NCI-H146 treated with DMSO at 0.1 percent for 48 hours (cell line): ENCODE results near the gene IRAK4.
"Not testable (repeated sequence)": the region's sequence is repeated elsewhere in the genome, so short reads cannot be mapped to it uniquely, and the experiment has no call there.

ENCODE experiments used
- DNase-seq: peaks from one replicate; lab custom pipeline; 2025; ENCODE audit not compliant: unreplicated experiment; lab: John Stamatoyannopoulos, UW

Gene IRAK4

DNA sequence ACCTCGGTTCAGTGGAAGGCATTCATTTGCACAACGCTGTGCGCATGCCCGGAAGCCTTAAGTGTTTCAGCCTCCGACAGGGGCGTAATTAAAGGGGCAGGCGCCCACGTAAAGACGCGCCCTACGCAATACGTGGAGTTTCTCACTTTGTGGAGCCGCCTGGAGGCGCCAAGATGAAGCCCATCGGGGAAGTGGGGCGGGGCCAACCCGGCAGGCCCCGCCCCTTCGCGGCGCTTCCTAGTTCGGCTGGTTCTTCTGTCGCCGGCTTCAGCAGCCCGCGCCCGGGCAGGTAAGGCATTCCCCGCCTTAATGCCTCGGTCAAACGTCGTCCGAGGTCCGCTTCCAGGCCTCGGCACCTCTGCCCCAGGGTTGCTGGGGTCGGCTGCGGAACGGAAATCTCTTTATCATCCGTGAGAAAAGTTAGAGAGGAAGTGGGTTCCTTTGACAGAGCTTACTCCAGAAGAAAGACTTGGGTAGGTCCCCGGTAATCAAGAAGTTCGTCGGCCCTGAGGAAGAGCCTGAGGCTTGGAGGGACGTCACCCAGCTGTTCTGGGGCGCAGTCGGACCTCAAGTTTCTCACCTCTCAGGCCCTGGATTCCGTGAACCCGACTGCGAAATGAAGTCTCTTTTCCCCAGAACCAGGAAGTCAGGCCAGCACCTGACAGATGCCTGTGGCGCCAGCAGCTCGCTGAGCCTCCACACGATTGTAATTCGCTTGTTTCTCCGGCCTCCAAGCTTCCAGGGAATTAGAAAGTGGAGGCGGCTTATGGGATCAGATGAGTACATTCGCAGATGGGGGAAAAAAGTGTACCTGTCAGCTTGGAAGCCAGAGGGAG is at the start of gene IRAK4, which contains the start of gene PUS7L:
Gene IRAK4 (plus strand): TSS at position 224 of the 836 bp plus-strand sequence. CDS start 9,161 bp downstream, outside the sequence.
Gene PUS7L (minus strand): TSS at position 63 of the 836 bp plus-strand sequence. CDS start 3,545 bp downstream, outside the sequence.
- peak; percentile 95 for DNase-seq

DNA sequence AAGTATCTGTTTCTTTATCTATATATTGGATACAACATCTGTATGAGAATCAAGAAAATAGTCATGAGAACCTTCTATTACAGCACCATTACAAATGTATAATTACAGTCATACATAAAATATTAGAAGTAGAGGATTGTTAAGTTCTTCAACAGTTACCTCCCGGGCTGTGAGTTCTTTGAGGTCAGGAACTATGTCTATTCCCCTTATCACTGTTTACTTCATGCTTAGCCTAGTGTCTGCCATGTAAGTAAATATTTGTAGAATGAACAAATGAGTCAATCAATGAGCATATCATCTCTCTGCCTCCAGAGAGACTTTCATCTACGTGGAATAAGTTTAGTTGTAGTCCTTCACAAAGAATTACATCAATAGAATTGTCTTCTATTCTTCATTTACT is 47.4 kb upstream of the IRAK4 start:
- no peak for DNase-seq

DNA sequence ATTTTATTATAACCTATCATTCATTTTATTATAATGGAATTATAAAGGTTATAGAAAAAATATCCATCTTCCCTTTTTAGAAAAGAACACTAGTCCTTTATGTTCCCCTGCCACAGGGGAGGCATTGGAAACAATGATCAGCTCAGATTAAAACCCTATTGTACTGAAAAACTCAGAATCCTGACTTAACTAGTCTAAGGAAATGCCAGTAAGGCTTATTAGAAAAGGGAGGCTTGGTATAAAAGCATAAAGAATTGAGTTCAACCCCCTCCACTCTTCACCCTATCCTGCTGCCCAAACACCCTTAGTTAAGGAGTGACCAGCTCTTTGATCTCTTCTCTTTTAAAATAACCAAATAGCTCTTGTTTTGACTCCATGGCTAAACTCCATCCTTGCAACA is 36.1 kb upstream of the IRAK4 start:
- DNase-seq = no peak

DNA sequence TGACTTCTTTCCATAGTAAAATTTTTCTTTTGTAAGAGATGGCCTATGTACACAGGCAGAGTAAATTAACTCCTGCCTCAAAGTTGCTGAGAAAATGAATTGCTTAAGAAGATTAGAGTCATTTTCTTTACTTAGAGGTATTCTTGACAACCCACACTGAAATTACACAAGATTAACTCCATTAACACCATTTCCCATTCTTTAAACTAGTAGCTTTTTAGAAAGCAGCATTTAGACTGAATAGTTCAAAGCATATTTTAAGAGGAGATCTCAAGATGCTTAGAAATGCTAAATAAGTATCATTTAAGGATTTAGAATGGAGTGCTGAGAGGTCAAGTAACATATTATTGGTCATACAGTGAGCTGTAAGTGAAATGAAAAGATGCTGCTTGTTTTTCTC is 35.6 kb upstream of the IRAK4 start:
- DNase-seq = no peak

DNA sequence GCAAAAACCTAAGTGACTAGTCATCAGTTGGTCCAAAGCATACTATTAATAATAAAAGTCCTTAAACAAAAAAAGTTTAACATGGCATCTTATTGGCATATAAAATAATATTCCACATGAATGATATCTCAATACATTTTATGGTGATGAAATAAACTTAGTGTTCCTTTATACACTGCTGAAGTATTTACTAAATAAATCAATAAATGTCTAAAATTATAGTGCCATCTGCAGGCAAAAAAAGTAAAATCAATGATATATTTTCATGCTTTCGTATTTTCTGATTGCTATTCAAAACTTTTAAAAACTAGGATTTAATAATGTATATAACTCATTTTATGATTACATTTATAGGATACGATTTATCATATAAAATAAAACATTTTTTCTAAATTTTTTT is 30.6 kb upstream of the IRAK4 start:
- no peak for DNase-seq

GRCh38 chr12:43728698-43729097 is 30.1 kb upstream of the IRAK4 start:
- DNase-seq = no peak

DNA sequence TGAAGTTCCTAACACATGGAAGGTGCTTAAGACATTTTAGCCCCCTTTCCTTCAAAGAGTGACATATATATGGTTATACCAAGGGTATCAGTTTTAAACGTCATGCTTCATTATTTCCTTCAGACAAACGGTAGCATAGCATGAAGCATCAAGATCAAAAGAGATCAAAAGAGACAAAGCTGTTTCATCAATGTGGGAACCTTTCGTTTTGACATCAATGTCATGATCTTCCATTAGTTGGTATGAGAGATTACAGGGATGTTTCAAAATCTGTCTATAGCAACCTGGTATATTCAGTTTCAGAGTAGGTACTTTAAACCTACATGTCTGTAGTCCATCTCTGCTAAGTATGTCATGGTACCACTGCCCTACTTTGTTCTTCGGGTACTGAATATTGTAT is 28.5 kb upstream of the IRAK4 start:
- no peak for DNase-seq

GRCh38 chr12:43733687-43734086 is 25.1 kb upstream of the IRAK4 start:
- DNase-seq = no peak

GRCh38 chr12:43736927-43737440 is 21.8 kb upstream of the IRAK4 start:
- DNase-seq = no peak

DNA sequence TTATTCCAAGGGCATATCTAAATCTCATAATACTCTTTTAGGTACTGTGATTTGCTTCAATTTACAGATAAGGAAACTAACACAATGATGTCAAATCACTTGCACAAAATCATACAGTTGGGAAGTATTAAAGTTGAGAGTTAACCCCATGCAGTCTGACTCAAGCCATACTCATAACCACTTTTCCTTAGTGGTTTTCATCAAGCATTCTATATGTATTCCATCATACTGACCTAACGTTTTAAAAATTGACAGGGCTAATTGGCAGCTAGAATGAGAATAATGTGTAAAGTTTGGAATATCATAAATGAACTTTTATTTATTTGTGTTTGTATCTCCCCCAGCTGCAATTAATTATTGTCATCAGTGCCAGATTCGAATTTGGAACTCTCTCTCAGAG is 21.1 kb upstream of the IRAK4 start:
- no peak for DNase-seq

GRCh38 chr12:43740511-43741100 is 18.1 kb upstream of the IRAK4 start:
- no peak for DNase-seq

DNA sequence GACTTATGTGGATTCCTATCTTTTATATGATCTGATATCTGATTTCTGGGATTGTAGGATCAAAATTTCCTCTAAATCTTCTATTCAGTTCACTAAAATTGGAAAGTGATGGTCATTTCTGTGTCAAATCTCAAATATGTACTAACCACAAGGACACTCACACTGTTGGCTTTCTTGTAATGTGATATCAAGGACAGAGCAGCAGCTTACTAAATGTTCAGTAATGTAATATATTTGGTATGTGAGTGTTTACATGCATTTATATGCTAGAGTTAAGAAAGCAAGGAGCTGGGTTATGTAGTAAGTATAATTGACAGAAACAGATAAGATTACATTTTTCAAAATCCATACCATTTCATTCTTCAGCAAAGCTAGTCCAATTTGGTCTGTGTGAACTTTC is 16.6 kb upstream of the IRAK4 start:
- DNase-seq = no peak

DNA sequence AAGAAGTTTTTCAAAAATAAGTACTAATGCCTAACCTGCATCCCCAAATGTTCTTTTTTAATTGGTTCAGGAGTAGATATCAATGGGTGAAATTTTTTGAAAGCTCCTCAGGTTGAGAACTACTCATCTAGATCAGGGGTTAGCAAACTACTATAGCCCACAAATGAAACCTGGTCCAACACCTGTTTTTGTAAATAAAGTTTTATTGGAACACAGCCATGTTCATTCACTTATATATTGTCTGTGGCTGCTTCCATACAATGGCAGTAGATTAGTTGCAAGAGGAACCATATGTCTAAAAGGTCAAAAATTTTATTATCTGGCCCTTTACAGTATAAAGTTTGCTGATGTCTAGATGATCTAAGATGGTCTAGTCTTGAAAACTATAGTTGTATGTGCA is 13.9 kb upstream of the IRAK4 start:
- no peak for DNase-seq

GRCh38 chr12:43749016-43749415 is 9.7 kb upstream of the IRAK4 start:
- no peak for DNase-seq

GRCh38 chr12:43750814-43751213 is 7.9 kb upstream of the IRAK4 start:
- no peak for DNase-seq

- not testable (repeated sequence) for DNase-seq
Measured at GRCh38 chr12:43751360-43751759, 7.4 kb upstream of the IRAK4 start.

- DNase-seq = no peak
Measured at GRCh38 chr12:43754015-43754414, 4.7 kb upstream of the IRAK4 start.

GRCh38 chr12:43758247-43758727 is 464 bp upstream of the IRAK4 start:
- DNase-seq = peak; percentile 47

GRCh38 chr12:43760396-43760795 is 1.6 kb downstream of the IRAK4 start:
- no peak for DNase-seq

- no peak for DNase-seq
Measured at GRCh38 chr12:43761500-43761899, 2.7 kb downstream of the IRAK4 start.

DNA sequence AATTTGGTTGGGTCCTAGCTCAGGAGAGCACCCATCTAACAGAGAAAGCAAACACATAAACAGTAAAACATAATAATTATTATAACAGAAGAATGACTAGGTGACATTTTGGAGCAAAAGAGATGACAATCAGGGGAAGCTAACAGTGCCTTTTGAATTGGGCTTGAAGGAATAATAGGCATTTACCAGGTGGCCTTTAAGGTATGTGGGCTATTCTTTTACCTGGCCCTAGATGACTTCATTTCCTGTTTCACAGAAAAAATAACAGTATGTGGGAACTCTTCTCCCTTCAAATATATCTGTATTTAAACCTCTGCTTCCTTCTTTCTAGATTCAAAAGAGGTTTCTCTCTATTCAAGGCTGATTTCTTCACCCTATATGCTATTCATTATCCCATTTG is 3.8 kb downstream of the IRAK4 start:
- DNase-seq = peak; percentile 21

DNA sequence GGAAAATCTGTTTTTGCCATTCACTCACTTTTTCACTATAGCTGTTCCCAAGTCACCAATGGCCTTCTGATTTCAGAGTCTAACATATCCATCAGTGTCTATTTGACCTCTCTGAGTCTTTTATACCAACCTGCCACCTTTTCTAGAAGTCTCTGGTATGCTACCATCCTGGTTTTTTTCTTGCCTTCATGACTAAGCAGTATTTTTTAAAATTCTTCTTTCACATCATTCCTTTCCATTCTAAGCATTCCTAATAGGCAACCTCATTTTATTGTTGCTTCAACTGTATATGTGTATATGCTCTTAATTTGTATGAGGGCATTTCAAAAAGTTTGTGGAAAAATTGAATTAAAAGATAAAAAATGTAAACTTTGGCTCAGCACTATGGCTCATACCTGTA is 5.0 kb downstream of the IRAK4 start:
- DNase-seq = no peak
